ENCODE data around the gene AADACL4.

GRCh38 chr1:12622506-12622905, 21.4 kb upstream of the AADACL4 start:
- TF ChIP-seq CTCF (IDR thresholded peaks at IDR 0.05; ENCODE audit: borderline replicate concordance, extremely low read depth, low read length, poor library complexity, severe bottlenecking) (no peak), EZH2 (IDR thresholded peaks at IDR 0.05; ENCODE audit: borderline replicate concordance, low read depth, low read length, severe bottlenecking) (no peak)
